ENCODE results near the gene BCL2L13. TPM values are rescaled to one million over a fixed set of nuclear protein-coding genes. Genes with fewer than 3 reads are reported as not detected.

BCL2L13 gene
- 44.0 TPM for total RNA-seq (2021; ENCODE audit: unreplicated experiment)
- 25.7 TPM for polyA plus RNA-seq (2012; ENCODE audit: insufficient read length)
- percentile 71 among the genes with signal in this experiment for Bru-seq, nascent RNA
- BruChase-seq, experiment 1, labeled RNA remaining after a 2-hour chase = percentile 69 among the genes with signal in this experiment
- percentile 74 among the genes with signal in this experiment for BruChase-seq, experiment 2, labeled RNA remaining after a 6-hour chase
- long read RNA-seq, full-length matches to known transcripts = 38 of 64 reads
- long read RNA-seq, partial matches to known transcripts = 16 of 64 reads
- long read RNA-seq, other reads (novel, unspliced or antisense) = 10 of 64 reads

DNA sequence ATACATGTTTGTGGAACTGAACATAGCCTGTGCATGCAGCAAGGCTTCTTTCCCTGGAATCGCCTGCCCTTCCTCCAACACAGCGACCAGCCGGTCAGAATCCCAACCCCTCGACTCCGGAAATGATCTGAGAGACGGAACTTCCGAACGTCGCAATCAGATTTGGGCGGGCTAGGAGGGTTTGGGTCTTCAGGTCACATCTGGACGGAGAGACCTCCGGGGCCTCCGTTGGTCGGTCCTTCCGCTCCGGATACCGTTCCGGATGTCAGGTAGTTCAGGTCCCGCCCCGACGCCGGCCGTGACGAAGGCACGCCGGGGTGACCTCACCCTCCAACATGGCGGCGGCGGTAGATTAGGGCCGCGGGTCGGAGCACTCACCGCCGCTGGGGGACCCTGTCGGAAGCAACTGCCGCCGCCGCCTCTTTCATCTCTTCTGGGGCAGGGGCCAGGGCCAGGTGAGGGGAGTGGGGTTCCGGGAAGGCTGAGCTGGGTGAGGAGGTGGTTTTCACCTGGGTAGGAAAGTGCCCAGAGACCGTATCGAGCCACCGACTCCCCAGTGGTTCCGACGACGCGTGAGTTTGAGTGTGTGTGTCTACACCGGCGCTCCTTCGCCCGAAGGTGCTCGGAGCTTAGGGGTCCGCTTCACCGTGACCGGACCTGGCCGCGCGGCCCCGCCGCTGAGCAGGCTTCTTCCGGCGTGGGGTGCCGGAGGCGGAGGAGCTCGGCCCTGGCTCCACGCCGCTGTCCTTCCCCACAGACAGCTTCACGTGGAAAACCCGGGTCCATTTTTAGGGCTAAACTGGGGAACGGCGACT lies at the start of gene BCL2L13:
Gene BCL2L13 (plus strand): TSS at position 326 of the 815 bp plus-strand sequence. CDS start 16,955 bp downstream, outside the sequence.
- Histone ChIP-seq H3K36me3 (ENCODE audit: control insufficient read depth, insufficient read depth, low read length) (peaks cover 8% of the 10 kb centered on the region; the same call in 1 of the 2 replicates), H3K27me3 (ENCODE audit: control insufficient read depth, insufficient read depth, low read length) (no peaks in the 10 kb centered on the region), H3K27ac (ENCODE audit: low read length) (peak within 1 kb of the TSS; percentile 98), H3K4me1 (ENCODE audit: control insufficient read depth, insufficient read depth, low read length) (peaks cover 17% of the 10 kb centered on the region), H3K4me3 (ENCODE audit: low read depth in 2 of 2, low read length in 2 of 2) (peak within 1 kb of the TSS; percentile 94 to 98), H3K9me3 (ENCODE audit: control insufficient read depth, insufficient read depth, low read depth, low read length) (no peaks in the 10 kb centered on the region)
- DNase-seq (ENCODE audit: low read depth, low spot score) (peak; percentile 45), ATAC-seq (peak; percentile 98)
- in situ Hi-C loops (cut with HindIII; ENCODE audit: low pct_unique_long_range_greater_than_20kb, low sequenced_read_pairs) = no loop called here
- intact Hi-C loops (cut with micrococcal nuclease; ENCODE audit: unreplicated experiment) = no loop called here
- TF ChIP-seq POLR2AphosphoS5 (IDR thresholded peaks at IDR 0.05; ENCODE audit: low read depth, low read length) (peak; percentile 82; the same call in 1 of the 2 replicates), TCF7L2 (IDR thresholded peaks at IDR 0.05; ENCODE audit: low read depth, low read length) (no peak), SIN3A (IDR thresholded peaks at IDR 0.05; ENCODE audit: borderline replicate concordance, insufficient read depth, low read depth, low read length) (peak; percentile 62; the same call in 1 of the 2 replicates), CTCF (IDR thresholded peaks at IDR 0.05) (no peak)
- TF ChIP-seq, protein P1, sequence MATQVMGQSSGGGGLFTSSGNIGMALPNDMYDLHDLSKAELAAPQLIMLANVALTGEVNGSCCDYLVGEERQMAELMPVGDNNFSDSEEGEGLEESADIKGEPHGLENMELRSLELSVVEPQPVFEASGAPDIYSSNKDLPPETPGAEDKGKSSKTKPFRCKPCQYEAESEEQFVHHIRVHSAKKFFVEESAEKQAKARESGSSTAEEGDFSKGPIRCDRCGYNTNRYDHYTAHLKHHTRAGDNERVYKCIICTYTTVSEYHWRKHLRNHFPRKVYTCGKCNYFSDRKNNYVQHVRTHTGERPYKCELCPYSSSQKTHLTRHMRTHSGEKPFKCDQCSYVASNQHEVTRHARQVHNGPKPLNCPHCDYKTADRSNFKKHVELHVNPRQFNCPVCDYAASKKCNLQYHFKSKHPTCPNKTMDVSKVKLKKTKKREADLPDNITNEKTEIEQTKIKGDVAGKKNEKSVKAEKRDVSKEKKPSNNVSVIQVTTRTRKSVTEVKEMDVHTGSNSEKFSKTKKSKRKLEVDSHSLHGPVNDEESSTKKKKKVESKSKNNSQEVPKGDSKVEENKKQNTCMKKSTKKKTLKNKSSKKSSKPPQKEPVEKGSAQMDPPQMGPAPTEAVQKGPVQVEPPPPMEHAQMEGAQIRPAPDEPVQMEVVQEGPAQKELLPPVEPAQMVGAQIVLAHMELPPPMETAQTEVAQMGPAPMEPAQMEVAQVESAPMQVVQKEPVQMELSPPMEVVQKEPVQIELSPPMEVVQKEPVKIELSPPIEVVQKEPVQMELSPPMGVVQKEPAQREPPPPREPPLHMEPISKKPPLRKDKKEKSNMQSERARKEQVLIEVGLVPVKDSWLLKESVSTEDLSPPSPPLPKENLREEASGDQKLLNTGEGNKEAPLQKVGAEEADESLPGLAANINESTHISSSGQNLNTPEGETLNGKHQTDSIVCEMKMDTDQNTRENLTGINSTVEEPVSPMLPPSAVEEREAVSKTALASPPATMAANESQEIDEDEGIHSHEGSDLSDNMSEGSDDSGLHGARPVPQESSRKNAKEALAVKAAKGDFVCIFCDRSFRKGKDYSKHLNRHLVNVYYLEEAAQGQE (IDR thresholded peaks at IDR 0.05; ENCODE audit: insufficient read depth in 1 of 2, low read depth in 2 of 2, low read length in 1 of 2) = no peak
- POLR2A ChIA-PET = interaction anchor here (0.5 to 1.6 kb wide), 5 partner anchors 10 to 858 kb away, joined by 3 to 5 read pairs (median 3); partner anchors contain the start of gene ATP6V1E1
- BruUV-seq (replicated peaks) = no TSS peak
- CTCF ChIA-PET = no interaction called here

- no peaks in the 10 kb centered on the region for H3K9me3 ChIP-seq (ENCODE audit: control insufficient read depth, insufficient read depth, low read depth, low read length)
- H3K4me1 ChIP-seq (ENCODE audit: control insufficient read depth, insufficient read depth, low read length) = no peaks in the 10 kb centered on the region
- ChIA-PET CTCF (interaction anchor here (0.6 kb wide), 1 partner anchor 389 kb away, joined by 3 read pairs; no protein-coding TSS in a partner anchor), POLR2A (interaction anchor here (0.6 to 0.8 kb wide), 2 partner anchors 10 to 54 kb away, joined by 3 to 9 read pairs; no protein-coding TSS in a partner anchor)
- H3K36me3 ChIP-seq (ENCODE audit: control insufficient read depth, insufficient read depth, low read length) = peaks cover 8% of the 10 kb centered on the region
- in situ Hi-C loops (cut with HindIII; ENCODE audit: low pct_unique_long_range_greater_than_20kb, low sequenced_read_pairs) (no loop called here), intact Hi-C loops (cut with micrococcal nuclease; ENCODE audit: unreplicated experiment) (no loop called here)
- H3K27ac ChIP-seq (ENCODE audit: low read length) = no peak overlapping the region
- DNase-seq (ENCODE audit: low read depth, low spot score) (no peak), ATAC-seq (no peak)
- TF ChIP-seq CTCF (IDR thresholded peaks at IDR 0.05) (no peak), TCF7L2 (IDR thresholded peaks at IDR 0.05; ENCODE audit: low read depth, low read length) (no peak), POLR2AphosphoS5 (IDR thresholded peaks at IDR 0.05; ENCODE audit: low read depth, low read length) (no peak), SIN3A (IDR thresholded peaks at IDR 0.05; ENCODE audit: borderline replicate concordance, insufficient read depth, low read depth, low read length) (no peak)
- TF ChIP-seq, protein P1 (IDR thresholded peaks at IDR 0.05; ENCODE audit: insufficient read depth in 1 of 2, low read depth in 2 of 2, low read length in 1 of 2) = no peak
- BruUV-seq (replicated peaks) = no TSS peak
- H3K4me3 ChIP-seq (ENCODE audit: low read depth in 2 of 2, low read length in 2 of 2) = no peak overlapping the region
- no peaks in the 10 kb centered on the region for H3K27me3 ChIP-seq (ENCODE audit: control insufficient read depth, insufficient read depth, low read length)
Measured at GRCh38 chr22:17589810-17590375, 48.7 kb upstream of the BCL2L13 start.
